ENCODE results near the gene SRGAP1.

GRCh38 chr12:64127811-64128210 lies 283.3 kb downstream of the SRGAP1 start:
- TF ChIP-seq EP300 (conservative IDR thresholded peaks at IDR 0.05; ENCODE audit: poor library complexity, severe bottlenecking) (no peak), POLR2AphosphoS5 (IDR thresholded peaks at IDR 0.05) (no peak), CTCF (IDR thresholded peaks at IDR 0.05; ENCODE audit: poor library complexity, severe bottlenecking) (no peak), REST (IDR thresholded peaks at IDR 0.05; ENCODE audit: borderline replicate concordance) (no peak)

All from neural cell (in vitro differentiated cells).